ENCODE data around the gene IL21R.

IL21R gene

GRCh38 chr16:27447301-27447700 lies 45.3 kb downstream of the IL21R start:
- Histone ChIP-seq H3K27ac (replicated peaks) (no peak overlapping the region), H3K27me3 (ENCODE audit: insufficient read depth, poor library complexity, severe bottlenecking) (peaks cover 9% of the 10 kb centered on the region), H3K4me3 (replicated peaks; ENCODE audit: insufficient read depth, low read length) (no peak overlapping the region)
- no peak for TF ChIP-seq CTCF (IDR thresholded peaks at IDR 0.05; ENCODE audit: insufficient read depth, low read length)
- TF ChIP-seq POLR2AphosphoS5 (IDR thresholded peaks at IDR 0.05; ENCODE audit: low read depth): no peak
- TF ChIP-seq GABPA (IDR thresholded peaks at IDR 0.05; ENCODE audit: low read depth): no peak
- no peak for TF ChIP-seq SPI1 (IDR thresholded peaks at IDR 0.05; ENCODE audit: borderline replicate concordance, low read depth)
- no peak for TF ChIP-seq REST (IDR thresholded peaks at IDR 0.05; ENCODE audit: insufficient replicate concordance, low read depth)
- no peak for DNase-seq (ENCODE audit: low read depth in 1 of 2, low spot score in 1 of 2)

GRCh38 chr16:27448532-27449433 lies 46.8 kb downstream of the IL21R start:
- DNase-seq (ENCODE audit: low read depth in 1 of 2, low spot score in 1 of 2): no peak
- peaks cover 9% of the 10 kb centered on the region for H3K27me3 ChIP-seq (ENCODE audit: insufficient read depth, poor library complexity, severe bottlenecking)
- no peak overlapping the region for H3K4me3 ChIP-seq (replicated peaks; ENCODE audit: insufficient read depth, low read length)
- H3K27ac ChIP-seq (replicated peaks): no peak overlapping the region
- TF ChIP-seq REST (IDR thresholded peaks at IDR 0.05; ENCODE audit: insufficient replicate concordance, low read depth): no peak
- TF ChIP-seq POLR2AphosphoS5 (IDR thresholded peaks at IDR 0.05; ENCODE audit: low read depth): no peak
- no peak for TF ChIP-seq SPI1 (IDR thresholded peaks at IDR 0.05; ENCODE audit: borderline replicate concordance, low read depth)
- TF ChIP-seq GABPA (IDR thresholded peaks at IDR 0.05; ENCODE audit: low read depth): no peak
- no peak for TF ChIP-seq CTCF (IDR thresholded peaks at IDR 0.05; ENCODE audit: insufficient read depth, low read length)

GRCh38 chr16:27449434-27450195 lies 47.6 kb downstream of the IL21R start:
- no peak for DNase-seq (ENCODE audit: low read depth in 1 of 2, low spot score in 1 of 2)
- peaks cover 9% of the 10 kb centered on the region for H3K27me3 ChIP-seq (ENCODE audit: insufficient read depth, poor library complexity, severe bottlenecking)
- no peak overlapping the region for H3K4me3 ChIP-seq (replicated peaks; ENCODE audit: insufficient read depth, low read length)
- TF ChIP-seq POLR2AphosphoS5 (IDR thresholded peaks at IDR 0.05; ENCODE audit: low read depth): no peak
- TF ChIP-seq SPI1 (IDR thresholded peaks at IDR 0.05; ENCODE audit: borderline replicate concordance, low read depth): no peak
- no peak for TF ChIP-seq GABPA (IDR thresholded peaks at IDR 0.05; ENCODE audit: low read depth)
- TF ChIP-seq CTCF (IDR thresholded peaks at IDR 0.05; ENCODE audit: insufficient read depth, low read length): no peak
- no peak for TF ChIP-seq REST (IDR thresholded peaks at IDR 0.05; ENCODE audit: insufficient replicate concordance, low read depth)
- no peak overlapping the region for H3K27ac ChIP-seq (replicated peaks)
